HCEC 1CT (cell line): ENCODE measurements around the gene COL8A1.
"Not testable (repeated sequence)": the region's sequence is repeated elsewhere in the genome, so short reads cannot be mapped to it uniquely, and the experiment has no call there.

Experiments used
- DNase-seq: peaks from one replicate; pipeline ENCODE4 v3.0.0-alpha.2; 2017

COL8A1 gene

DNA sequence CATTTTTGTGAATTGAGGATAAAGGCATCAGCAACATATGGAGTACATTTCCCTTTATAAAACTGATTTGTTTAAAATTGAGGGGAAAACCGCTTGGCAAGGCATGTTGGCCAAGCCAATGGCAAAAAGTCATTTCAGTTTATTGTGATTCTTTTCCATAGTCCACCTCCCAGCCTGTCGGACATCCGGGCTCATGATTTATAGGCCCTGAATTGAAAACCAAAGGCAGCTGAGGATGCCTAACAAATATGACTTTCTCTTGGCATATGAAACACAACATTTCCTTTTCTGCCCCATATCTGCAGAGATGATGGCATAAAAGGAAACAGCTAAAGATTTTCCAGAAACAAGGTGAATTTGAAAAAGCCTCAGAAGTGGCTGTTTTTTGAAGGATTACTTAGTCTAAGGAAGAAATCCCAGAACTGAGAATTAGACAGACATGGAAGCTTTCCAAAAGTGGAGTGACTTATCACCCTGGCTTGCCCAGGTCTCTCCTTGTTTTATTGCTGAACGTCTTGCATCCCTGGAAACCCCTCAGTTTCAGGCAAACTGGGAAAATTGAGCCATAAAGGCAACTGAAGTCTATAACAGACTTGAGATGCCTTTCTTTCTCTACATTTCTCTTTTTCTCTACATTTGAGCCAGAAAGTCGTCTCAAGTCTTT lies 74.0 kb downstream of the COL8A1 start:
- no peak for DNase-seq

DNA sequence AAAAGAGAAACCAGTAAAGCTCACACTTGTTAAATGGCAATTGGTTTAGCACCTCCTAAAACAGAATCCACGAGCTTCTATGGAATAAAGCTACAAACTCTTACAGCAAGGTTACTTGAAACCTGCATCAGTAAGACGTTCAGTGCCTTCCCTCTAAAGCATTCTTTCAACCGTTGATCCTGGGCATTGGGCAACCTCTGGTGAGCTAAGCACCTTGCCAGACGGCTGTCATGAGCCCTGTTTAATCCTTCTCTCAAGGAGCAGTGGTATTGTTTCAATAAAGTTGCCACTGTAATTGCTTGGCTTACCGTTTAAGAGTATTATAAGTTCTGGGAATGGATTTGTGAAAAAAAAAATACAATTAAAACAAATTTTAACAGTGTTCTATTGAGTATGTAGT lies 75.0 kb downstream of the COL8A1 start:
- no peak for DNase-seq

DNA sequence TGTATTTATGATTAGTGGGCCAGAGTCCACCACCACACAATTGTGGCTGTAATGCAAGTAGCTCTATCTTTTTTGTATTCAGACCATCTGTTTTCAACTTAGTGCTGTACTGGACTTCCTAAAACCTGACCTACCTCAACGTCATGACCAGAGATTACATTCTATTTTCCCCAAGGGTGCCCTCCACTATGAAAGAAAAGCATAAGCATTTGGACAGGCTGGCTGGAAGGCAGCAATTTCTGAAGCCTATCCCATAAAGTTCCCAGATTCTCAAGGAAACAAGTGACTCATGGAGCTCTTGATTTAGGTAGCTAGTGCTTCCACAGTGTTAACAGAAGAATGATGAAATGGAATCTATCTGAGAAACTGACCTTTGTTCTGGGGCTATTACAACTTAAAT lies 75.8 kb downstream of the COL8A1 start:
- DNase-seq: no peak

DNA sequence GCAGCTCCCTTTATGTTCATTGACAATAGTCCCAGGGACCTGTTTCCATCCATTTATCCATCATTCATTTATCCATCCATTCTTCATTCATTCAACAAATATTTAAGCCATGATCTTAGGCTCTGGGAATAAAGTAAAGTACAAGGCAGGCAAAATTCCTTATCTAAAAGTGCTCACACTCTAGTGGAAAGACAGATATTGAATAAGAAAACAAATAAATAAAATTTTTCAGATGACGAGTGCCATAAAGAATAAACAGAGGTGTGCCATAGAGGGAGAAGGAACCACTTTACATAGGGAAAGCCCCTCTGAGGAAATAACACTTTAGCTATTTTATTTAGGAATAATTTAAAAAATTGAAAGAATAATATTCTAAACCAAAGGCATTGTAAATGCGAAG lies 76.2 kb downstream of the COL8A1 start:
- DNase-seq: no peak

DNA sequence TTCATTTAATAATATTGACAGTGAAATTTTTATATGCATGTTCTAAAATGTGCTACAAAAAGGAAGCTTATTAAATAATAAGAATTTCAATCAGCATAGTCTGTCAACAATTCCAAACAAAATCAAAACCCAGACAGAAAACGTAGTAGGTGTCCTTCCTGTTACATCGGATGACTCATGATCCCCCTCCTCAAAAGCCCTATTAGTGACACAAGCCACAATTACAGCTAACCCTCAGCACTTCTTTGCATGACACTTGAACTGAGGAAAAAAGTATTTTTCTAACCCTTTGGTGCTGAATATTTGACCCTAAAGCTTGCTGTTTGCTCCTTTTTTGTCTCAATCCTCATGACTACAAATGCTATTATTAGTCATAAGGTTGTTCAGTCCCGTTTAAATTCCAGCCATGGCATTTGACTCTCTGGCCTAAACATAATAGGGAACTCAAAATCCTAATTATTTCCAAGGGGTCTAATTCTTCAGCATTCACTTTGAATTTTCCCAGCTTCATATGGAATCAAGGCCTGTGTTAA lies 78.1 kb downstream of the COL8A1 start:
- peak; percentile 13 for DNase-seq

DNA sequence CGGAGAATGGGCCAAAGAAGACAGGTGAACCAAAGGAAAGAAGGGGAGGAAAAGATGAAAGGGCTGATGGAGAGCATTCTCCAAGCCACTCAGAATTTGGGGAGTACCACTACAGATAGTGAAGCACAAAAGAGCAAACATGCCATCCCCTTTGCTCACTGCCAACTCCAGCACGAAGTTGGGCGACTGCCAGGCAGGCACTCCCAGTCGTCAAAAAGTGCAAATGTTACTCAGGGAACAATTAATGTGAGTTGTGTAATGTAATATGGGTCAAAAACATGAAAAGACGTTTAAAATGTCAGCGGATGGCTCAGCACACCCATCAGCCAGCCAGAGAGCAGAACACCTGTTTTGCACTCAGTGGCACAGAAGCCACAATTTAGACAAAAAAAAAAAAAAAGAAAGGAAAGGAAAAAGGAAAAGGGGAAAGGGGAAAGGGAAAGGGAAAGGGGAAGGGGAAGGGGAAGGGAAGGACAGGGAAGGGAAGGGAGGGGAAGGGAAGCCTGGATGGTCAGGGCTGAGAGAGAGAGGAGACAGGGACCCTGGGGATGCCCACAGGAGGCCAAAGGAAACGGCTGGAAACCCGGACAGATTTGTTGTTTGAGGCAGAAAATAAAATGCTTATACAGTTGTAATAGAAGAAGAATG lies 82.7 kb downstream of the COL8A1 start:
- peak; percentile 34 for DNase-seq

DNA sequence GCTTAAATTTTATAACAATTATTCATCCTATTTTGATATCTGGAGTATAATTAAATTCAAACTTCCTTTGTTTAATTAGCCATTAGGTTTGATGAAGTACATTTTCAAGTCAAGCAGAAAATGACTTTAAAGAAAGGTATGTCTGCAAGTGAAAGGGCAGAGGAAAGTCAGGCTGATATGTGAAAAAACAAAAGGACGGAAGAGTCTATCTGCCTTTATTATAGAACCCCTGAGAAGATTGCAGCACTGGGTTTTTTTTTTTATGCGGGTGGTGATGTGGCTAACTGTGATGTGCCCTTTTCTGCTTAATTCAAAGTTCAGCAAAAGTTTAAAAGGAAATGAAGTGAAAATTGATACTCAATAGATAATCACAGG lies 83.2 kb downstream of the COL8A1 start:
- no peak for DNase-seq

DNA sequence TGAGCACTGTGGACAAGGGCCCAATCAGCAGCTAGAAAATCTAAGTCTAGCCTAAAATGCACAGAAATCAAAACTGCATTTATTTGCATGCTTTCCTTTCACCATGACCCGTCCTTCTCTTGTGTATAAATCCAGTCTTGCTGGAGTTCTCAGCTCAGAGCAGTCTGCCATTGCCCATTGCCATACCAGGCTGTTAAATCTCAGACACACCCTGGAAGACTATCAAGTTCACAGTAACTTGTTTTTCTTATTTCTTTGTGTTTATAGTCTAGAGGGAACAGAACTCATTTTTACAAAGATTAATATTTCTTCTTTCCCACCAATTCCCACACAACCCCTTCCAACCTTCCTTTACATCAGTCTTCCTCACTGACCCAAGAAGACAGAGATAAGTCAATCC lies 85.9 kb downstream of the COL8A1 start:
- DNase-seq: no peak

DNA sequence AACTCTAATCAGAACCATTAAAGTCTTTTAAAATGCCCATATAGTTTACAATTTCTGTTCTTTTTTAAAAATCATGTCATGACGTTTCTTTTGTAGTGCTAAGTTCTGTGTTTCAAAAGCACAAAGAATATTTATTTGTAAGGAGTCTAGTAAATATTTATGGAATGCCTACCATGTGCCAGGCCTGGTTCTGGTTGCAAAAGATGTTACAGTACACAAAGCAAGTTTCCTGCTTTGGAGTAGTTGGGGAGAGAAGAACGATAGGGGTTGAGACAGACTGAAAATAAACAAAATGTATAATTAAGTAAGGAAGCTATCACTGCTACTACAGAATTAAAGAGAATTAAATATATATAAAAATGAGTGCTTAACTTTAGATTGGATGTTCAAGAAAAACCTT lies 92.5 kb downstream of the COL8A1 start:
- DNase-seq: no peak

DNA sequence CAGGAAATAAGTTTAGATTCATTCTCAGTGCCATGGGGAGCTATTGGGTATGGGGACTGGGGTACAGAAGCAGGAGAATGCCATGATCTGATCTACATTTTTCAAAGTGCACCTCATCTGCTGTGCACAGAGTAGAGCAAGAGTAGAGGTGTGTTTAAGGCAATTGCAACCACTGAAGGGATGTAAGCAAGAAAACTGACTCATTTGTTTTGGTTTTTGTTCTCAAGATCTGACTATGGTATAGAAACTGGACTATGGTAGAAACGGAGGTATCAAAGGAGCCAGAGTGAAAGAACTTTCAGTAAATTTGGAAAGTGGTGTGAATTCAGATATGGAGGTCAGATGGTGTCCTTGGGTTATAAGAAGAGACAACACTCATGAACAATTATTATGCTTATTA lies 93.1 kb downstream of the COL8A1 start:
- DNase-seq: no peak

DNA sequence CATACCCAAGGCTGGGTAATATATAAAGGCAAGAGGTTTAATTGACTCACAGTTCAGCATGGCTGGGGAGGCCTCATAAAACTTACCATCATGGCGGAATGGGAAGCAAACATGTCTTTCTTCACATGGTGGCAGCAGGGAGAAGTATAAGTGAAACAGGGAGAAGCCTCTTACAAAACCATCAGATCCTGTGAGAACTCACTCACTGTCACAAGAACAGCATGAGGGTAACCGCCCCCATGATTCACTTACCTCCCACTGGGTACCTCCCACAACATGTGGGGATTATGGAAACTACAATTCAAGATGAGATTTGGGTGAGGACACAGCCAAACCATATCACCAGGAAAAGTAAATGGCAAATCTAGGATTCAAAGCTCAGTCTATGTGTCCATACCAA lies 102.0 kb downstream of the COL8A1 start:
- DNase-seq: not testable (repeated sequence)

DNA sequence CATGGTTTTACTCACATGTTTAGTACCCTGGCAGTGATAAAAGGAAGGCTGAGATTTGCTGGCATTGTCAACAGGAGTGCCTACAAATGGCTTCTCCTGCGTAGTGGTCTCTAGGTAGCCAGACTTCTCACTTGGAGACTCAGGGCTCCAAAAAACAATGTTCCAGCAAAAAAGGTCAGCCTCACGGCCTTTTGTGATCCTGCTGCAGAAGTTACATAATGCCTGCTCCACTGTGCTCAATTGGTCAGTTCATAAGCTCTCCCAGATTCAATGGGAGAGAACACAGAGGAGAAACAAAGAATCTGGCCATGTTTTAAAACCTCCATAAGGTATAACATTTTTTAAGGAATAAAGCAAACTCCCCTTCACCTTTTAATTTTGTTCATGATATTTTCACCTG lies 103.2 kb downstream of the COL8A1 start:
- no peak for DNase-seq

DNA sequence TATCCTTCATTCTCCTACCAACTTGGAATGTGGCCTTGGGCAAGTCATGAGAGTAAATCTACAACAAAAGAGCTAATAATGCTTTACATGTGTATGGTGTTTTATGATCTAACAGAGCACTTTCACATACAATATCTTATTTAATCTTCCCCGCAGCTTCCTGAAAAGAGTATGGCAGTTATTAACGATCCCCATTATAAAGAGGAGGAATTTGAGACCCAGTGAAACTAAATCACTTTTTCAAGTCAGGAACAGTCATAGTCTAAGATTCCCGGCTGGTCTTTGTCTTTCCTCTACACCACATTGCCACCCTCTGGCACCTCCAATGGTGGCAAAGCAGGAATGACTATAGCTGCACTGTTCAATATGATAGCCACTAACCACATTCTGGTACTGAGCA lies 109.5 kb downstream of the COL8A1 start:
- DNase-seq: peak; percentile 54

DNA sequence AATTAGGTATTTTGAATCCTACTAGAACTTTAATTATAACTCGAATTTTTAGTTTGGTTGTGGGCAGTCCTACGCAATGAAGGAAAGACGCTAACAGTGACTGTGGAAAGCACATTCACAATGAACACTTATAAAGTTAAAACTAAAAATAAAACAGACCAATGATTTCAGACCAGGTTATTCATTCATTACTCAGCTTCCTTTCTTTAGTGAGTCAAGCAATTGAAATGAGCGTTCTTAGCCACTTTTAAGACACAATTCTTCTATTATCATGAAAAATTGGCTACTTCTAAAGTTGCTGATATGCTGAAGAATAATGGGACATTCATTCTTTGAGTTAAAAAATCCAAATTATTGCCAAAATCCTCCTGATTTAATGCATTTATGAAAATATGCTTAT lies 113.3 kb downstream of the COL8A1 start:
- peak; percentile 93 for DNase-seq

DNA sequence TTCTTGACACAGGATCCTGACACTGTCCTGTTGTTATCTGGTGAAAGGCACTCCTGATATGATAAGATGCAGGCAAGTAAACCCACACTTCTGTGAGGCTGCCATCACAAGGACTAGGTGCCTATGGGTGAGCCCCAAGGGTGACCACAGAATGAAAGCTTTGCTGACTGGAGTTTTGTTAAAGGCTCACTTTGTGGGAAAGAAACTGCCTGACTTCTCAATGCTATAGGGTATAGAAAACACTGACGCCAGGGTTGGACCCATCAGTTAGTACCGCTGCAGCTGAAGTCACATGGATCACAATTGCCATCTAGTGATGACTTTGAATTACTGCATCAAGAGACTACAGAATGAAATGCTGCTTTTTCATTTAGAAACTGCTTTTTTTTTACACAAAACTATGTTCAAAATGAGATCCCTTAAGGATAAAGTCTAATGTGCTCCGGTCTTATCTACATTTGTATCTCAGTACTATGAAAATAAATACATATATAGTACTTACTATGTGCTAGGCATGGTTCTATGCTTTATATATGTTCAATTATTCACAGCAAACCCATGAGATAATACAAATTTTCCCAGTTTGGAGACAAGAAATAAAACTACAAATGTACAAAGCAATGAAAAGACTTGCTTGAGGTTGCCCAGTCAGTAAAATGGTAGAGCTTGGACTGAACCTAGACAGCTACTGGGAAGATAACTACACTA lies 115.0 kb downstream of the COL8A1 start:
- DNase-seq: peak; percentile 83

DNA sequence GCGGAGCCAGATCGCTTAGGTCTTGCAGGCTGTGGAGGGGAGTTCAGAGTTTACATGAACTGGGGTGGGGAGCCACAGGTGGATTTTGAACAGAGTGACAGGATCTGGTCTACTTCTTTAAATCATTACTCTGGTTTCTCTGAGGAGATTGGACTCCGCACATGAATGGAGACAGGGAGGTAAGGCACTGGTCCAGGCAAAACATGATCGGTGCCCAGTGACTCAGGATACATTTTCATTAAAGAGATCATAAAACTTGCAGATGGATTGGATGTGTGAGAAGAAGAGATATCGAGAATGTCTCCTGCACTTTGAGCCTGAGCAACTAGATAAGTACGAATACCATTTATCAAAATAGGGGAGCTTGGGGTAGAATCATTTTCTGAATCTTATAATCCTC lies 117.4 kb downstream of the COL8A1 start:
- no peak for DNase-seq

DNA sequence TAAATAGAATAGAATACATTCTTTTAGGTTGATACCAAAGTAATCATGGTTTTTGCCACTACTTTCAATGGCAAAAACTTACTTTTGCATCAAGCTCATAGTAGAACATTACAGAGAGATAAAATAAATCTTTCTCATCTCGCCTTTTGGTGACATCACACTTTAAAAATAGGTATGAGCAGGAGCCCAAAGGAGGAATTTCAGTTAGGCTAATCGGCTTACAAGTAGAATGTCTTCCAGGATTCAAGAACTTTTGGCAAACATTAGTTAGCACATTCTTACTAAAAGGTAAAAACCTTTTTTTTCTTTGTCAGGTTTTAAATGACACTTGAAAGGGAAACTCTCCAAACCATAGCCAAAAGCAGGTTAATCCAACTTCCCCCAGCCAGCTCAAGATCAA lies 119.6 kb downstream of the COL8A1 start:
- no peak for DNase-seq

DNA sequence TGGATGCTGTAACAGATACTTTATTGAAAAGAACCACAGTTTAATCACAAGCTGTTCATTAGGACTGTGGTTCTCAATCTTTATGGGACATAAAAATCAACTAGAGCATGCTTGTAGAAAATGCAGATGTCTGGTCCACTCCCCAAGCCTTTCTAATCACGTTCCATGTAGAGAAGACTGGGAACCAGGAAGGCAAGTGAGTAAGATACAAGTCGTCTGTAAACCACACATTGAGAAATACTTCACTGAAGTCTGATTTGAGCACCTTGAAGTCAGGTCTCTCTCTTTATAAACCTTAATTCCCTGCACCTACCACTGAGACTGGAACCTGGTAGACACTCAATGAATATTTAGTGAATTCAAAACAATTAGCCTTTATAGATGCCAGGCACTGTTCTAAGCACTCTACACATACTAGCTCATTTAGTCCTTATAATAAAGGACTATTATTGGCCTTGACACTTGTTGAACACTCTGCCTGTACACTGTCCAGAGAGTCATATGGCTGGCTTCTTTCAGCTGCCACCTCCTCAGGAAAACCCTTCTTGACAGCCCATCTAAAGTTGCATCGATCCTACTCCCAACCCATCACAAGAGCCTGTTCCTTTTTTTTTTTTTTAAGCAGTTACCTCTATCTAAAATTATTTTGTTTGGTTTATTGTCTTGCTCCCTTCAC lies 120.2 kb downstream of the COL8A1 start:
- DNase-seq: no peak

DNA sequence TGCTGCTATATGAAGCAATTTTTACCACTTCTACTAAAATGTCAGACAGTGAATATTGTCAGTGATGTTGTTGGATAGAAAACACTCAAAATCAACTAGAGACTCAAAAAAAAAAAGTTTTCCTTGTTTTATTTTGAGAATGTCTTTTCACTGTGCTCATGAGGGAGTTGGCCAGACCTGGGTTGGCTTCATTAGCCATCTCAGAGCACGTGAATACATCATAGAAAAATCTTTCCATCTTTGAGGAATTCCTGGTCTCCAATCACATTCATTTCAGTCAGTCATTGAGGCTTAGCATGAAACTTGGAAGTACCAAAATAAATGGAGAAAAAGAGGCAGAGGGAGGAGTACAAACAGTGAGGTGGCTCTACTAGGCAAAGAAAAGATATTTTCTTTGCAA lies 121.6 kb downstream of the COL8A1 start:
- no peak for DNase-seq

DNA sequence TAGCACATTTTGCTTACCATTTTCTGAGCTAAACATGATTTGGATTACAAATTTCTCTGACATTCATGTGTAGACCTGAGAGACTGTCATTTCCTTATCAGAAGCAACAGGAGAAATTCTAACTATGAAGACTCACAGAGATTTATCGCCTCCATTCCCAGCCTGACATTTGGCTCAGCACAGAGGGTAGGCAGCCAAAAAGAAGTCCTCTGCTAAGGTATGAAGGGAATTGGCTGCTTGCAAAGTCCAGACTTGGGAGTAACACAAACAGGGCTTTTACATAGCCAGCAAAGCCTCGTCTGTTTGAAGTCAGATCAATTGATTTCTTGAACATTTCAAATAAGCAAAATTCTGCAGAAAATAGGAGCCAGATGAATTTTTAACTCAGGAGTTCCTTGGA lies 122.2 kb downstream of the COL8A1 start:
- DNase-seq: no peak

DNA sequence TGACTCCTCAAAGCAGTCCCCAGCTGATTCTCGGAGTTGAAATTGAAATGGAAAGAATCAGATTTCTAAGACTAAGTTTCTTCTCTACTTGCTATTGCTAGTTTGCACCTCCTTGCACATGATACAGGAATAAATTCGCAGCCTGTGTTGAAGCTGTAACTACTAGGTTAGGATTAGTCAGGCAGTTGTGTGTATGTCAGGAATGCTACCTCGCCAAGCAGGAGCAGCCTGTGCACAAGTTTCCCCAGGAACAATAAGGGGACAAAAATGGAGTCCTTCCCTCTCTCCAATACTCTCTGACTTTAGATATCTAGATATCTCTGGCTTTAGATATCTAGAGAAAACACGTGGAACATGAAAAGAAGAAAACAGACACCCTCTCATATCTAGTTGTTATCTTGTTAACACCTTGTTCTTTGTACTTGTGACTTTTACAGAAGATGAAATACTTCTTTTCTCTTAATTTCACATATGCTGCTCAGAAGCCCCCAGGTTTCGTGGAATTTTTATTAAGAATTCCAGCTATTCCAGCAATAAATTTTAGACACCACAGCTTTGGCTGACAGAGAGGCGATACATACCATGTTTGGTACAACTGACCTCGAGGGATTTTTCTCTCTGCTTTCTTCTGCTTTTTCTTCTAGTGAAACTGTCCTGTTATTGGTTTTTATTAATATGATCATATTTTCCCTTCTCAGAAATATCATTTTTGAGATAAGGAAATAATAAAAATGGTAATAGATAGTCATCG lies 123.2 kb downstream of the COL8A1 start:
- DNase-seq: no peak

DNA sequence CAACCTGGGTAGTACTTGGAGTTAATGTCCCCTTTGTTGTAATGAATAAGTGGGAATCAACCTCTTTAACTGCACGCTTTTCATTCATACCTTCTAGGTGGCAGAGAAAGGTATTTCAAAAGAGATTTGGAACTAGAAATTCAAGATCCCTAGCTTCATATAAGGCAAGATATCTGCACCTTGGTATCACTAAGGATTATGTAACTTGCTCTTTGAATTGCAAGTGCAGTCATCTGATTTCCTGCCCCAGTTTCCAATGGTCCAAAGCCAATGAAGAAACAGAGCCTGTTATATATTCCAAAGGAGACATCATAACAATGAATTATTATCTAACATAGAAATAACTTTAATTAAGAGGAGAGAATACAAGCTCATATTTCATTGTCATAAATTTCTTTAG lies 124.5 kb downstream of the COL8A1 start:
- DNase-seq: no peak

DNA sequence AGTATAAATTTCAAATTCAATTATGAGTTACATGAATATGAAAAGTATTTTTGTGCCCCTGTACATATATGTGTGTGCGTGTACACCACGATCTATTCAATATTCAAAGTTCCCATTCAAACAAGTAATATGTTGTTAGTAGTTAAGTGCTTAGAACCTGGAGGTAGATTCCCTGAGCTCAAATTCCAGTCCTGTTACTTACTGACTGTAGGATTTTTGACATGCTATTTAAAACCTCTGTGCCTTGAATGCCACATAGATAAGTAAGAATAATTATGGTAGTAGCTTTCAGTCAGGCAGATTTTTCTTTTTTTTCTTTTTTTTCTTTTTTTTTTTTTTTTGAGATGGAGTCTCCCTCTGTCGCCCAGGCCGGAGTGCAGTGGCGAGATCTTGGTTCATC lies 126.0 kb downstream of the COL8A1 start:
- DNase-seq: no peak
